Transverse colon (tissue), 4 donors: ENCODE data around the gene MT1A. TPM values are rescaled to one million over a fixed set of nuclear protein-coding genes. Genes with fewer than 3 reads are reported as not detected.
A peak's percentile ranks its signal among the peaks of the same experiment; 100 is the strongest.

Experiments used
- DNase-seq: peaks from one replicate; pipeline ENCODE4 v3.0.0-alpha.2; 2019
- H3K27ac ChIP-seq, 4 donors: fragments of 200-600 bp; sonication (generic); 2 replicates each; pipeline ENCODE4 v1.5.1; 2016 to 2018; ENCODE audit warnings: inconsistent platforms in 4 of 4
- H3K27me3 ChIP-seq: fragments of 200-600 bp; sonication (generic); 2 replicates; pipeline ENCODE4 v1.5.1; 2017; ENCODE audit warnings: inconsistent platforms
- H3K36me3 ChIP-seq, 4 donors: fragments of 200-600 bp; sonication (generic); 2 replicates each; pipeline ENCODE4 v1.5.1; 2017 to 2019; ENCODE audit warnings: inconsistent platforms in 4 of 4
- H3K4me1 ChIP-seq, 4 donors: fragments of 200-600 bp; sonication (generic); 2 replicates each; pipeline ENCODE4 v1.5.1; 2017 to 2020; ENCODE audit warnings: inconsistent platforms in 4 of 4
- H3K4me3 ChIP-seq, 4 donors: fragments of 200-600 bp; sonication (generic); 1 replicate in 1 of 4; 2 replicates in 3 of 4; pipeline versions ENCODE4 v1.5.1 to v1.6.1; 2017 to 2019; ENCODE audit warnings: inconsistent platforms in 4 of 4
- H3K9me3 ChIP-seq, 2 donors: fragments of 200-600 bp; sonication (generic); 2 replicates each; pipeline ENCODE4 v1.5.1; 2017 to 2019; ENCODE audit warnings: inconsistent platforms in 2 of 2
- EP300 ChIP-seq: sonication (generic); formaldehyde crosslinking; IDR thresholded peaks from one replicate; pipeline ENCODE4 v1.6.1; 2017; ENCODE audit warnings: antibody characterized with exemption, low read depth
- POLR2A ChIP-seq: fragments of 450-650 bp; IDR thresholded peaks from one replicate; pipeline ENCODE4 v1.6.1; 2016; ENCODE audit warnings: antibody characterized with exemption, mild to moderate bottlenecking, moderate library complexity
- POLR2AphosphoS5 ChIP-seq, 3 donors: sonication (generic); formaldehyde crosslinking; IDR thresholded peaks; one replicate each; pipeline ENCODE4 v1.6.1; 2016; ENCODE audit warnings: antibody characterized with exemption in 3 of 3
- WGBS, 2 donors: methylation state at CpG; one replicate each; pipeline ENCODE4 v1.1.5; 2018; ENCODE audit warnings: low coverage in 1 of 2; 5-methylcytosine and 5-hydroxymethylcytosine counted together
- in situ Hi-C, 4 donors: fragments of 200-750 bp; cut with MboI; loops; one replicate each; pipeline versions ENCODE4 v1.15.0 to v1.15.1; 2017; ENCODE audit warnings: low sequenced_read_pairs in 3 of 4, low pct_ligation_motif_present in 1 of 4, low pct_unique_long_range_greater_than_20kb in 1 of 4
- intact Hi-C: fragments of 100-400 bp; cut with DNase I; formaldehyde crosslinking; loops from one replicate; pipeline ENCODE4 v1.15.1; 2023; ENCODE audit warnings: low total_unique reads
- total RNA-seq, 4 donors: library from RNA; depleted of rRNA; stranded (reverse); fragments of >200 nt; gene quantifications; one replicate each; pipeline ENCODE4 v1.1.0, GENCODE V29; 2016
- TF ChIP-seq, protein P1 (sequence below), 5 experiments: fragments of 200-600 bp in 3 of 5; fragments of 450-650 bp in 2 of 5; sonication (generic) in 3 of 5; IDR thresholded peaks; 1 replicate in 2 of 5; 2 replicates in 3 of 5; pipeline ENCODE4 v1.5.1; 2016 to 2017; ENCODE audit warnings: antibody characterized with exemption in 5 of 5, inconsistent platforms in 3 of 5, mild to moderate bottlenecking in 2 of 5, moderate library complexity in 1 of 5

MT1A gene
- total RNA-seq, 4 donors from 2014 or later: 4.4 to 35.2 (median 4.9) TPM; not detected in 1

DNA sequence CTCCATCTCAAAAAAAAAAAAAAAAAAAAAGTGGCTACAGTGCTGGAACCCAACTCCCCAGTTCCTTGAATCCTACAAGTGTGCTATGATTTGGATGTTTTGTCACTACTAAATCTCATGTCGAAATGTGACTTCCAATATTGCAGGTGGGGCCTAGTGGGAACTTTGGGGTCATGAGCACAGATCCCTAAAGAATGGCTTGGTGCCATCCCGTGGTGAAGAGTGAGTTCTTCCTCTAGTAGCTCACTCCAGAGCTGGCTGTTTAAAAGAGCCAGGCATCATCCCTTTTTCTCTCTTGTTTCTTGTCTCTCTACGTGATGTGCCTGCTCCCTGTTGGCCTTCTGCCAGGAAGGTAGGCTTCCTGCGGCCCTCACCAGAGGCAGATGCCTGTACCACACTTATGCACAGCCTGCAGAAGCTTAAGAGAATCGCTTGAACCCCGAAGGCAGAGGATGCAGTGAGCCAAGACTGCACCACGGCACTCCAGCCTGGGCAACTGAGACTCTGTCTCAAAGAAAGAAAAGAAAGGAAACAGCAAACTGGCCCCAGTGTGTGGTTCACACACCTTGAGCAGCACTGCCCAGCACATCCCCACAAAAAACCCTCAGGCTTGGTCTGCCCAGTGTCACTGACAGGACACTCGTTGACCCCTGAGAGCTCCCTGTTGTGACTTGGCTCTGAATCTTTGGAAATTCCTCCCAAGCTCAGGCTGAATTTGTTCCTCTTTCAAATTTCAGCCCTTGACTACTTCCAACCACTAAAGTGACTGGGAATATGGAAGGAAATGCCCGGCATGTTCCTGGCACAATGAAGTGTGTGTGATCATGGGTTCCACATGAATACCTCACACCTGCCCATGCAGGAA is 9.7 kb upstream of the MT1A start:
- H3K27me3 ChIP-seq: peaks cover 21% of the 10 kb centered on the region
- in situ Hi-C loops: no loop called here
- 77 to 89% methylated on average over 3 to 9 of the region's 9 CpGs for WGBS, 2 donors

DNA sequence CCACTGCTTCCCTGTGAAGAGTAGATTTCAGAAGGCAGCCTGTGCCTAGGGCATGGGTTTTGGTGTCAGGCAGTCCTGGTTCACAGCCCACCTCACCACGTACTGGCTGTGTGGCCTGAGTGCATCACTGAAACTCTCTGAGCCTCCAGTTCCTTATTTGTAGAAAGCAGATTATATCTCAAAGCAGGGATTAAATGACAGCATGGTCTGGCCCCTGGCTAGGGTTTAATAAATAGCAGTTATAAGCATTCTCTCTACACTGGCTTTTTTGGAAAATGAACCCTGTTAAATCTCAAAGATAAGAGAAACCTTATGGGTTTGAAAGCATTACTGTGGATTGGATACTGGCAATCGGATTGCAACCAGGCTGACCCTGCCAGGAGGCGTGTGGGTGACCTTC is 8.9 kb upstream of the MT1A start:
- no peak overlapping the region for H3K27ac ChIP-seq
- H3K36me3 ChIP-seq: no peaks in the 10 kb centered on the region
- TF ChIP-seq POLR2A (no peak), POLR2AphosphoS5 (IDR thresholded peaks at IDR 0.05) (no peak), EP300 (no peak)
- TF ChIP-seq, protein P1, sequence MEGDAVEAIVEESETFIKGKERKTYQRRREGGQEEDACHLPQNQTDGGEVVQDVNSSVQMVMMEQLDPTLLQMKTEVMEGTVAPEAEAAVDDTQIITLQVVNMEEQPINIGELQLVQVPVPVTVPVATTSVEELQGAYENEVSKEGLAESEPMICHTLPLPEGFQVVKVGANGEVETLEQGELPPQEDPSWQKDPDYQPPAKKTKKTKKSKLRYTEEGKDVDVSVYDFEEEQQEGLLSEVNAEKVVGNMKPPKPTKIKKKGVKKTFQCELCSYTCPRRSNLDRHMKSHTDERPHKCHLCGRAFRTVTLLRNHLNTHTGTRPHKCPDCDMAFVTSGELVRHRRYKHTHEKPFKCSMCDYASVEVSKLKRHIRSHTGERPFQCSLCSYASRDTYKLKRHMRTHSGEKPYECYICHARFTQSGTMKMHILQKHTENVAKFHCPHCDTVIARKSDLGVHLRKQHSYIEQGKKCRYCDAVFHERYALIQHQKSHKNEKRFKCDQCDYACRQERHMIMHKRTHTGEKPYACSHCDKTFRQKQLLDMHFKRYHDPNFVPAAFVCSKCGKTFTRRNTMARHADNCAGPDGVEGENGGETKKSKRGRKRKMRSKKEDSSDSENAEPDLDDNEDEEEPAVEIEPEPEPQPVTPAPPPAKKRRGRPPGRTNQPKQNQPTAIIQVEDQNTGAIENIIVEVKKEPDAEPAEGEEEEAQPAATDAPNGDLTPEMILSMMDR (IDR thresholded peaks at IDR 0.05): no peak
- in situ Hi-C loops (no loop called here), intact Hi-C loops (loop anchor here (5.0 kb wide), 1 partner anchor 53 kb away; the partner anchor contains the start of gene MT1X)
- WGBS, 2 donors: 77% methylated on average over 3 of the region's 3 CpGs; no CpG with 5 or more reads in 1 of the 2 donors
- peaks cover 0 to 36% (median 29%) of the 10 kb centered on the region in 4 donors for H3K4me1 ChIP-seq
- DNase-seq: no peak
- no peak overlapping the region for H3K4me3 ChIP-seq
- H3K27me3 ChIP-seq: peaks cover 29% of the 10 kb centered on the region
- H3K9me3 ChIP-seq: no peaks in the 10 kb centered on the region

More for the DNA sequence above, 9.7 kb upstream of the MT1A start:
- H3K9me3 ChIP-seq: no peaks in the 10 kb centered on the region
- TF ChIP-seq EP300 (no peak), POLR2A (no peak), POLR2AphosphoS5 (IDR thresholded peaks at IDR 0.05) (no peak)
- TF ChIP-seq, protein P1 (IDR thresholded peaks at IDR 0.05): no peak
- peak overlapping the region in 1 of 4 donors; percentile 37 for H3K27ac ChIP-seq
- H3K36me3 ChIP-seq: no peaks in the 10 kb centered on the region
- intact Hi-C loops: loop anchor here (5.0 kb wide), 1 partner anchor 54 kb away; the partner anchor contains the start of gene MT1X
- peaks cover 0 to 35% (median 29%) of the 10 kb centered on the region in 4 donors for H3K4me1 ChIP-seq
- no peak overlapping the region for H3K4me3 ChIP-seq
- no peak for DNase-seq

DNA sequence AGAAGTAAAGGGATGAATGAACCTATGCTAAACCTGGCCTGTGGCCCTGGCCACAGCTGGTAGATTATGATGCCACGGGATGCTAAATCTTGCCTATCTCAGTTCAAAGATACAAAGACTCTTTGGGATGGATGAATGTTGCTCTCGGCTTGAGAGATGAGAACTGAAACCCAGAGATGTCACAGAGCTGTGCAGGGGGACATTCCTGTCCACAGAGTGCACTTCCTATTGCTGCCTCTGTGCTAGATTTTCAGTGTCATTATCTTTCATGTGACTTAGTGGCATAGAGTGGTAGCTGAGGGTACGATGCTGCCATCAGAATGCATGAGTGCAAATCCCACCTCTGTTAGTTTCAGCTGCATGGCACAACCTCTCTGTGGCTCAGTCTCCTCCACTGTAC is 8.3 kb upstream of the MT1A start:
- H3K27me3 ChIP-seq: peaks cover 35% of the 10 kb centered on the region
- in situ Hi-C loops: no loop called here

DNA sequence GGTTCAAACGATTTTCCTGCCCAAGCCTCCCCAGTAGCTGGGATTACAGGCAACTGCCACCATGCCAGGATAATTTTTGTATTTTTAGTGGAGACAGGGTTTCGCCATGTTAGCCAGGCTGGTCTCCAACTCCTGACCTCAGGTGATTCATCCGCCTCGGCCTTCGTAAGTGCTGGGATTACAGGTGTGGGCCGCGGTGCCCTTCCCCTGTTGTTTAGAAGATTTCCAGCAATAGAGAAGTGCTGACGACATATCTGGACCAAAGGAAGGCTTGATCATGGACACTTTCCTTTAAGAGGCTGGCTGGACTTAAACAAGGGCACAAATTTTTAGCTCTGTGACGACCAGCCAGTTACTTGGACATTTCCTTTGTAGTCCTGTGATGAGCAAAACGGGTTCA is 7.3 kb upstream of the MT1A start:
- H3K27me3 ChIP-seq: peaks cover 46% of the 10 kb centered on the region
- in situ Hi-C loops: no loop called here
- intact Hi-C loops: no loop called here
- no peak overlapping the region for H3K4me3 ChIP-seq
- DNase-seq: no peak
- 80 to 89% methylated on average over 1 to 10 of the region's 10 CpGs for WGBS, 2 donors
- H3K36me3 ChIP-seq: no peaks in the 10 kb centered on the region
- H3K4me1 ChIP-seq: peaks cover 6 to 40% (median 26%) of the 10 kb centered on the region in 4 donors
- peak overlapping the region in 3 of 4 donors; percentile 54 to 74 (median 64) for H3K27ac ChIP-seq
- H3K9me3 ChIP-seq: no peaks in the 10 kb centered on the region
- TF ChIP-seq EP300 (no peak), POLR2A (no peak)

More for the DNA sequence above, 8.3 kb upstream of the MT1A start:
- no peaks in the 10 kb centered on the region for H3K9me3 ChIP-seq
- intact Hi-C loops: no loop called here
- H3K36me3 ChIP-seq: no peaks in the 10 kb centered on the region
- H3K27ac ChIP-seq: no peak overlapping the region
- H3K4me1 ChIP-seq: peaks cover 1 to 36% (median 29%) of the 10 kb centered on the region in 4 donors
- no peak for TF ChIP-seq EP300
- no peak for TF ChIP-seq POLR2AphosphoS5 (IDR thresholded peaks at IDR 0.05)
- TF ChIP-seq, protein P1 (IDR thresholded peaks at IDR 0.05): no peak
- no peak for TF ChIP-seq POLR2A
- WGBS, 2 donors: 70 to 75% methylated on average over 2 to 3 of the region's 3 CpGs
- no peak for DNase-seq
- H3K4me3 ChIP-seq: no peak overlapping the region
